HepG2 (cell line): Measurements from ENCODE around the gene CABLES1. TPM values are rescaled to one million over a fixed set of nuclear protein-coding genes. Genes with fewer than 3 reads are reported as not detected.
"Not testable (repeated sequence)": the region's sequence is repeated elsewhere in the genome, so short reads cannot be mapped to it uniquely, and the experiment has no call there.

Experiments used
- ATAC-seq: fragments of 200-7000 bp; cut with Tn5 transposase; 3 replicates; pipeline ENCODE4 v1.9.1; 2020; ENCODE audit warnings: mild to moderate bottlenecking, moderate library complexity
- BruUV-seq: library from RNA; stranded (reverse); fragments of 400-500 nt; replicated peaks from 2 replicates; lab custom pipeline; 2021; lab: Mats Ljungman, UMichigan
- CTCF ChIA-PET: fragments of 300-600 bp; formaldehyde crosslinking; extraction: SDS; loops from one replicate; lab custom pipeline; 2021; ENCODE audit warnings: low total read pairs, inconsistent platforms, low intra/inter-chr PET ratio; lab: Yijun Ruan, JAX
- POLR2A ChIA-PET: fragments of 350-600 bp; sonication (Branson Sonifier 250); formaldehyde crosslinking; loops from one replicate; lab custom pipeline; 2020; ENCODE audit warnings: antibody characterized with exemption, inconsistent platforms; lab: Yijun Ruan, JAX
- DNase-seq: peaks from one replicate; pipeline ENCODE4 v3.0.0-alpha.2; 2015; ENCODE audit warnings: low spot score
- FAIRE-seq: peaks from 3 replicates; lab custom pipeline; 2011; peaks lifted over from hg19 to GRCh38; lab: Jason Lieb, UNC
- H2AFZ ChIP-seq: one replicate; pipeline ENCODE4 v1.6.1; 2011; ENCODE audit warnings: low read length, inconsistent platforms
- H3K27ac ChIP-seq: fragments of 300-600 bp; 3 replicates; pipeline ENCODE4 v1.8.0; 2011; ENCODE audit warnings: mixed run types, mild to moderate bottlenecking, mixed read lengths, low read length, inconsistent platforms; ENCODE audit not compliant: insufficient read depth; ENCODE audit errors: extremely low read length
- H3K27me3 ChIP-seq, 2 experiments: fragments of 200-600 bp in 1 of 2; 2 replicates in 1 of 2; 3 replicates in 1 of 2; pipeline versions ENCODE4 v1.6.0 to v1.8.0; 2011; ENCODE audit warnings: low read length in 2 of 2, mild to moderate bottlenecking in 2 of 2, moderate library complexity in 2 of 2, inconsistent platforms in 1 of 2; ENCODE audit not compliant: insufficient read depth in 2 of 2, control insufficient read depth in 1 of 2
- H3K36me3 ChIP-seq, 2 experiments: fragments of 200-600 bp in 1 of 2; replicated peaks in 1 of 2; 2 replicates in 1 of 2; 3 replicates in 1 of 2; pipeline versions ENCODE4 v1.5.1 to v1.8.0; 2011; ENCODE audit warnings: low read length in 2 of 2, inconsistent platforms in 1 of 2; ENCODE audit not compliant: insufficient read depth in 2 of 2, control insufficient read depth in 1 of 2
- H3K4me1 ChIP-seq: 2 replicates; pipeline ENCODE4 v1.5.1; 2012; ENCODE audit warnings: low read length, inconsistent platforms; ENCODE audit not compliant: insufficient read depth
- H3K4me2 ChIP-seq: 2 replicates; pipeline ENCODE4 v1.6.0; 2011; ENCODE audit warnings: low read depth, low read length, inconsistent platforms
- H3K4me3 ChIP-seq, 3 experiments: fragments of 200-600 bp in 1 of 3; sonication (generic), shearing (Covaris generic) in 1 of 3; replicated peaks in 1 of 3; 2 replicates each; pipeline ENCODE4 v1.5.1; 2011 to 2016; ENCODE audit warnings: low read length in 3 of 3, inconsistent platforms in 2 of 3, low read depth in 2 of 3, mild to moderate bottlenecking in 2 of 3, control low read depth in 1 of 3, mixed read lengths in 1 of 3; ENCODE audit not compliant: insufficient read depth in 1 of 3
- H3K79me2 ChIP-seq: one replicate; pipeline ENCODE4 v1.6.1; 2011; ENCODE audit warnings: low read length, inconsistent platforms; ENCODE audit not compliant: insufficient read depth
- H3K9ac ChIP-seq: 2 replicates; pipeline ENCODE4 v1.6.0; 2011; ENCODE audit warnings: mild to moderate bottlenecking, low read depth, low read length, inconsistent platforms; ENCODE audit not compliant: insufficient read depth
- H3K9me3 ChIP-seq: 2 replicates; pipeline ENCODE4 v1.5.1; 2012; ENCODE audit warnings: mild to moderate bottlenecking, low read length
- H4K20me1 ChIP-seq: 2 replicates; pipeline ENCODE4 v1.6.0; 2011; ENCODE audit warnings: inconsistent platforms, mild to moderate bottlenecking, low read length, moderate library complexity; ENCODE audit not compliant: insufficient read depth
- FLYWCH1 ChIP-seq: sonication (generic); formaldehyde crosslinking; IDR thresholded peaks from 2 replicates; pipeline ENCODE4 v1.8.1; 2023; ENCODE audit warnings: mild to moderate bottlenecking, missing genetic modification reagents
- FOSL1 ChIP-seq: sonication (generic); formaldehyde crosslinking; IDR thresholded peaks from 2 replicates; pipeline ENCODE4 v1.9.0; 2021; ENCODE audit warnings: missing genetic modification reagents, borderline replicate concordance
- FOXK1 ChIP-seq: sonication (generic); formaldehyde crosslinking; IDR thresholded peaks from 2 replicates; pipeline ENCODE4 v1.4.0; 2020; ENCODE audit warnings: low read depth, missing genetic modification reagents, borderline replicate concordance
- KDM6A ChIP-seq: IDR thresholded peaks from 2 replicates; pipeline ENCODE4 v1.6.1; 2016; ENCODE audit warnings: low read depth
- NFE2L2 ChIP-seq: fragments of 150-350 bp; IDR thresholded peaks from 2 replicates; pipeline ENCODE4 v1.6.1; 2014; ENCODE audit warnings: low read length
- NFKBIZ ChIP-seq: IDR thresholded peaks from 2 replicates; pipeline ENCODE4 v1.6.1; 2018; ENCODE audit warnings: missing genetic modification reagents, missing compliant biosample characterization
- PRMT3 ChIP-seq: sonication (generic); formaldehyde crosslinking; IDR thresholded peaks from 2 replicates; pipeline ENCODE4 v1.8.1; 2022; ENCODE audit warnings: low read depth, mild to moderate bottlenecking, moderate library complexity, missing genetic modification reagents, borderline replicate concordance
- ZBTB33 ChIP-seq: sonication (generic); formaldehyde crosslinking; IDR thresholded peaks from 2 replicates; pipeline ENCODE4 v1.4.0; 2020; ENCODE audit warnings: missing genetic modification reagents
- ZNF557 ChIP-seq: sonication (generic); formaldehyde crosslinking; IDR thresholded peaks from 2 replicates; pipeline ENCODE4 v1.4.0; 2020; ENCODE audit warnings: missing genetic modification reagents
- ZNF878 ChIP-seq: sonication (generic); formaldehyde crosslinking; IDR thresholded peaks from 2 replicates; pipeline ENCODE4 v1.8.1; 2023; ENCODE audit warnings: mild to moderate bottlenecking, missing genetic modification reagents, moderate library complexity
- WGBS: methylation state at CpG from one replicate; pipeline ENCODE4 v1.1.6; 2017; ENCODE audit warnings: low lambda C conversion rate; 5-methylcytosine and 5-hydroxymethylcytosine counted together
- in situ Hi-C: cut with HindIII; loops from 2 replicates; pipeline ENCODE4 v1.10.0; 2017; ENCODE audit warnings: low pct_unique_long_range_greater_than_20kb; ENCODE audit not compliant: extremely low pct_ligation_motif_present
- intact Hi-C: fragments of 100-400 bp; cut with micrococcal nuclease; formaldehyde crosslinking; loops from one replicate; pipeline ENCODE4 v1.10.0; 2022; ENCODE audit not compliant: unreplicated experiment
- polyA plus RNA-seq, 8 experiments: library from polyadenylated mRNA; depleted of rRNA in 3 of 8; stranded (reverse) in 7 of 8; unstranded in 1 of 8; fragments of >200 nt; fragmentation: Illumina TruSeq in 4 of 8; extraction: Trizol in 4 of 8; gene quantifications; 2 replicates each; pipeline versions ENCODE4 v1.2.1 to v1.2.3, GENCODE V29; 2011 to 2016; ENCODE audit warnings: low read depth in 4 of 8, missing spikeins in 1 of 8, mixed read lengths in 1 of 8; ENCODE audit not compliant: insufficient read depth in 1 of 8
- total RNA-seq, 5 experiments: library from RNA; depleted of rRNA; stranded (reverse); fragments of >200 nt; fragmentation: Illumina TruSeq; extraction: Trizol; gene quantifications; 2 replicates each; pipeline ENCODE4 v1.2.3, GENCODE V29; 2016; ENCODE audit warnings: low read depth in 1 of 5

CABLES1 gene
- total and polyA plus RNA-seq, 2 of the 13 experiments (the other 11 are each of a cell fraction or from before 2014, with no cell fraction given): 14.7 to 25.8 TPM

DNA sequence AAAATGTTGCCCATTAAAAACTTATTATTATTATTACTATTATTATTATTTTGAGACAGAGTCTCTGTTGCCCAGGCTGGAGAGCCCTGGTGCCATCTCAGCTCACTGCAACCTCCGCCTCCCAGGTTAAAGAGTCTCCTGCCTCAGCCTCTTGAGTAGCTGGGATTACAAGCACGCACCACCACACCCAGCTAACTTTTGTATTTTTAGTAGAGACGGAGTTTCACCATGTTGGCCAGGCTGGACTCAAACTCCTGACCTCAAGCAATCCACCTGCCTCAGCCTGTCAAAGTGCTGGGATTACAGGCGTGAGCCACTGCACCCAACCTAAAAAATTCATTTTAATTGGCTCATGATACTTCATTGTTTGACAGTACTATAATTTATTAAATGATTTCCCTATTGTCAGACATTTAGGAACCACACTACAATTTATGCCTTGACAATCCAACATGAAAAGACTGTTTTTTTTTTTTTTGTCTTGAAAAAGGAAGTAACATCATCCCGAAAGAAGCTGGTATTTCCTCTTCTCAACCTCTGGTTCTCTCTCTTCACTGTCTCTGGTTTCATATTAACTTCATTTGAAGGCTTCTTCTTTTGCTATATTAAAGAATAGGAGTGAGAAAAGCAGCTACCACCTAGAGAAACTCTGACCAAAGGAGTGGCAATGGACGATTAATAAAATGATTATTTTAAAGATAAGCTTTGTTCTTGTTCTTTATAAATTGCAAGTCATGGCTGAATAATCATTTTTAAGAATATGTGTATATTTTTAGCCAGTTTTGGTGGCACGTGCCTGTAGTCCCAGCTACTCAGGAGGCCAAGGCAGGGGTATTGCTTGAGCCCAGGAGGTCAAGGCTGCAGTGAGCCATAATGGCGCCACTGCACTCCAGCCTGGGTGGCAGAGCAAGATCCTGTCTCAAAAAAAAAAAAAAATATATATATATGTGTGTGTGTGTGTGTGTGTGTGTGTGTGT, 44.0 kb upstream of the CABLES1 start:
- BruUV-seq, H3K27me3 ChIP-seq, H3K4me3 ChIP-seq, DNase-seq, H3K9me3 ChIP-seq, H2AFZ ChIP-seq, H4K20me1 ChIP-seq, CTCF ChIA-PET, H3K9ac ChIP-seq, H3K4me2 ChIP-seq, FAIRE-seq, POLR2A ChIA-PET, intact Hi-C loops, H3K36me3 ChIP-seq, H3K27ac ChIP-seq, ATAC-seq, H3K79me2 ChIP-seq, in situ Hi-C loops: not testable (repeated sequence)
- peak; percentile 66 for TF ChIP-seq NFE2L2
- H3K4me1 ChIP-seq: peaks cover 34% of the 10 kb centered on the region
- 69% methylated on average over 8 of the region's 8 CpGs for WGBS

- POLR2A ChIA-PET: no interaction called here
- no peak for DNase-seq
- no peaks in the 10 kb centered on the region for H3K36me3 ChIP-seq
Measured at GRCh38 chr18:23092121-23092520, 43.2 kb upstream of the CABLES1 start.

More at GRCh38 chr18:23092121-23092520, 43.2 kb upstream of the CABLES1 start:
- no peaks in the 10 kb centered on the region for H3K27me3 ChIP-seq
- H3K4me2 ChIP-seq: no peak overlapping the region
- no peak overlapping the region for H3K9ac ChIP-seq
- no peak overlapping the region for H2AFZ ChIP-seq
- 58% methylated on average over 3 of the region's 9 CpGs for WGBS
- H3K4me1 ChIP-seq: peaks cover 34% of the 10 kb centered on the region
- no peak for ATAC-seq
- FAIRE-seq: no peak
- H3K27ac ChIP-seq: no peak overlapping the region
- H3K9me3 ChIP-seq: no peaks in the 10 kb centered on the region
- intact Hi-C loops (no loop called here), in situ Hi-C loops (no loop called here)
- H3K4me3 ChIP-seq: no peak overlapping the region
- H3K79me2 ChIP-seq: no peaks in the 10 kb centered on the region
- CTCF ChIA-PET: no interaction called here
- TF ChIP-seq PRMT3 (CRISPR knock-in tag): no peak
- no peak for TF ChIP-seq ZNF557 (CRISPR knock-in tag)
- no peak for TF ChIP-seq KDM6A (CRISPR knock-in tag)
- no peak for TF ChIP-seq FLYWCH1
- no peak for TF ChIP-seq ZNF878
- TF ChIP-seq ZBTB33 (CRISPR knock-in tag): no peak
- TF ChIP-seq FOSL1: no peak
- TF ChIP-seq NFKBIZ (CRISPR knock-in tag): no peak
- TF ChIP-seq FOXK1 (CRISPR knock-in tag): no peak
- TF ChIP-seq, all 625 proteins: peak for 0
- no TSS peak for BruUV-seq
- H4K20me1 ChIP-seq: no peaks in the 10 kb centered on the region
